Measurements from ENCODE around the gene KARS1.

The KARS1 gene

DNA sequence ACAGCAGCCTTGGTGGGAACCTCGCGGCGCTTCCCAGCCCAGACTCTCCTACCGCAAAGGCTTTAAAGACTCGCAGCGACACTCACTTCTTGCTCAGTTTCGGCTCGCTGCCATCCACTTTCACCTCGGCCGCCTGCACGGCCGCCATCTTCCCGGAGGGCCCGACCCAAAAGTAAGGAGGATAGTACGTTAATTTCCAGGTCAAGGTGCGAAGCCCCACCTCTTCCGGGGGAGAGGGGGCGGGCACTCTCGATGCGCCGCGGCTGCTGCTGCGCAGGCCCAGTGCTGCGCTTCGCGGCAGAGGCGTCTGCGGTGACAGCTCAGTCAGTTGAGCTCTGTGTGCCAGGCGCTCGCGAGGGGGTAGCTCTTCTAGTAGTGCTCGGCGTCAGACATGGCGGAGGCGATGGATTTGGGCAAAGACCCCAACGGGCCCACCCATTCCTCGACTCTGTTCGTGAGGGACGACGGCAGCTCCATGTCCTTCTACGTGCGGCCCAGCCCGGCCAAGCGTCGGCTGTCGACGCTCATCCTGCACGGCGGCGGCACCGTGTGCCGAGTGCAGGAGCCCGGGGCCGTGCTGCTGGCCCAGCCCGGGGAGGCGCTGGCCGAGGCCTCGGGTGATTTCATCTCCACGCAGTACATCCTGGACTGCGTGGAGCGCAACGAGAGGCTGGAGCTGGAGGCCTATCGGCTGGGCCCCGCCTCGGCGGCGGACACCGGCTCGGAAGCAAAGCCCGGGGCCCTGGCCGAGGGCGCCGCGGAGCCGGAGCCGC is at the start of gene KARS1, which contains the start of gene TERF2IP:
TSS of gene KARS1 (minus strand) at position 174 of the 773 bp plus-strand sequence. CDS start at position 148, 26 bp downstream.
TSS of gene TERF2IP (plus strand) at position 282 of the 773 bp plus-strand sequence. CDS start at position 392, 110 bp downstream.
- DNase-seq (ENCODE audit: extremely low spot score, insufficient read length, low read depth): peak; percentile 88
- peak; percentile 95 for FAIRE-seq

GRCh38 chr16:75695708-75696107 is 48.2 kb upstream of the KARS1 start:
- no peak for FAIRE-seq
- no peak for DNase-seq (ENCODE audit: extremely low spot score, insufficient read length, low read depth)

- FAIRE-seq (no peak), DNase-seq (ENCODE audit: extremely low spot score, insufficient read length, low read depth) (no peak)
Observed at GRCh38 chr16:75687361-75687760, 39.9 kb upstream of the KARS1 start.

- FAIRE-seq (no peak), DNase-seq (ENCODE audit: extremely low spot score, insufficient read length, low read depth) (no peak)
Observed at GRCh38 chr16:75682308-75682707, 34.8 kb upstream of the KARS1 start.

DNA sequence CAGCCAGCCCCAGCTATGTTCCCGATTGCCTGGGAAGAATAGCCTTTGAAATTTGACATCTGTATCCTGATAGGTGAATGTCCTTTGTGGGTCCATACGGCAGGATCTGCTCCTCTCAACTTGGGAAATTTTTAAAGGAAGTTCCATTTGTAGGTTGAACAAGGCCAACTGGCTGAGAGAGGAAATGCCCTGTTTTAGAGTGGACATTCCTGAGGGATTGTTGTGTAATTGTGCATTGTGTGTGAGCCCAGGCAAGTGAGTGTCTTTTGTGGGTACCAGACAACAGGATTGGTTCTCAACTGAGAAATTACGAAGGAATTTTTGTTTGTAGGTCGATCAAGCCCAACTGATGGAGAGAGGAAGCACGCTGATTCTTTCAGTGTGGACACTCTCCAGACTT is 31.9 kb upstream of the KARS1 start:
- FAIRE-seq (no peak), DNase-seq (ENCODE audit: extremely low spot score, insufficient read length, low read depth) (no peak)

DNA sequence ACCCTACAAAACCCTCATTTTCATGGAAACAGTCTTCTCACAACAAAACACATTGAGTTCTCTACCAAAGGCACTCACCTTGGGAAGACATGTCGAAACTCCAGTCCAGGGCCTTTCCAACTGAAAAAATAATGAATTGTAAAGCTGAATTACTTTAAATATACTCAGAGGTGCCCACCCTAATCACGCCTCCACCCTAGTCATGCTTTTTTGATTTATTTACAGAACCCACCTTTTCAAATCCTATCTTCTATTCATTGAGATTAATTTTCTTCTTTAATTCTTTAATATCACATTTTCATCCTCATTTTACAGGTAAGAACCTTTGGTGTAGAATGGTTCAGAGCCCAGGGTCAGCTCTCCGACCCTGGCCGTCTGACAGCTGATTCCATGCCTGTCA is 29.4 kb upstream of the KARS1 start, which contains the start of gene CPHXL2:
TSS of gene CPHXL2 (minus strand) at position 101 of the 400 bp plus-strand sequence. CDS start at position 91, 10 bp downstream.
- FAIRE-seq (no peak), DNase-seq (ENCODE audit: extremely low spot score, insufficient read length, low read depth) (no peak)

- FAIRE-seq: no peak
- DNase-seq (ENCODE audit: extremely low spot score, insufficient read length, low read depth): no peak
Observed at GRCh38 chr16:75667503-75667902, 20.0 kb upstream of the KARS1 start.

DNA sequence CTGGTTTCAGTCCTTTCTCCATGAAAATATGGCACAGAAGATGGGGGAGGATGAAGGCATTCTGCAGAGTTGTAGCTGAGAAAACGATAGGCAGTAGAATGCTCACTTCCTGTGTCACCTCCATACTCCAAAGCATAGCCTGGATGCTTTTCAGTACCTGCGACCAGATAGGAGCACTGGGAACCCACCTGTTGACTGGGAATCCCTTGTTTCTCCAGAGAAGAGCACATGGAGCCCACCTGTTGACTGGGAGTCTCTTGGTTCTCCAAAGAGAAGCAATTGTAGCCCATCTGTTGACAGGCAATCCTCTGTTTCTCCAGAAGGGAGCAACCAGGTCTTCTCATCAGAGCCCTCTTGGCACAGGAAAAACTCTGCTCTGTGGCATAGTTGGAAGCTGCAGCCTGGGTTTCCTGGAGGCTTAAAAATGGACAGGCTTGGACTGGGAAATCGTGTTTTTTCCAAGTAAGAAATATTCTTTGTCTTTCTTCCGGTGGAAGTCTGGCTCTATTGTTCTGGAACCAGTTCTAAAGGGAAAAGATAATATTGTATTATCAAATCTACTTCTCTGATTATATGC is 13.3 kb upstream of the KARS1 start:
- no peak for FAIRE-seq
- no peak for DNase-seq (ENCODE audit: extremely low spot score, insufficient read length, low read depth)

GRCh38 chr16:75660321-75660720 is 12.9 kb upstream of the KARS1 start:
- DNase-seq (ENCODE audit: extremely low spot score, insufficient read length, low read depth) (no peak), FAIRE-seq (no peak)

DNA sequence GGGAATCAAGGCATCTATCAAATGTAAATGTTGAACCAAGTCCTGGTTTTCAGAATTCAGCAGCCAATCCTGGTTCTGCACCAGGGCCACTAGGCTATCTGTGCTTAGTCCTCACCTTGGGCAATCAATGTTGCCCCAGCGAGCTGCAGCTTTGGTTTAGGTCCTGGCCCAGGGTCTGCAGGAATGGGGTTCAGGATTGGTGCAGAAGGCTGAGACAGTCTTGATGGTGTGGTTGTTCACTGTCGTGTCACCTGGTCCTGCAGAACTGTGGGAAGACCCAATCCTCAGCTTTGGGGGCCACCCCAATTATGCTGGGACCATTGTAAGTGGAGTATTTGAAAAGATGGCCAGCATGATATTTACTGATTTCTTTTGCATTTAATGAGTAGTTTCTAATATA is 10.7 kb upstream of the KARS1 start:
- DNase-seq (ENCODE audit: extremely low spot score, insufficient read length, low read depth): no peak
- FAIRE-seq: no peak

GRCh38 chr16:75653922-75654321 is 6.5 kb upstream of the KARS1 start:
- FAIRE-seq (no peak), DNase-seq (ENCODE audit: extremely low spot score, insufficient read length, low read depth) (no peak)

- FAIRE-seq (peak; percentile 79), DNase-seq (ENCODE audit: extremely low spot score, insufficient read length, low read depth) (no peak)
Observed at GRCh38 chr16:75648265-75649076, 1.0 kb upstream of the KARS1 start.

GRCh38 chr16:75647112-75647491 is 363 bp downstream of the KARS1 start:
- FAIRE-seq: peak; percentile 52
- no peak for DNase-seq (ENCODE audit: extremely low spot score, insufficient read length, low read depth)

- DNase-seq (ENCODE audit: extremely low spot score, insufficient read length, low read depth) (no peak), FAIRE-seq (no peak)
Observed at GRCh38 chr16:75644240-75645012, 3.0 kb downstream of the KARS1 start.

DNA sequence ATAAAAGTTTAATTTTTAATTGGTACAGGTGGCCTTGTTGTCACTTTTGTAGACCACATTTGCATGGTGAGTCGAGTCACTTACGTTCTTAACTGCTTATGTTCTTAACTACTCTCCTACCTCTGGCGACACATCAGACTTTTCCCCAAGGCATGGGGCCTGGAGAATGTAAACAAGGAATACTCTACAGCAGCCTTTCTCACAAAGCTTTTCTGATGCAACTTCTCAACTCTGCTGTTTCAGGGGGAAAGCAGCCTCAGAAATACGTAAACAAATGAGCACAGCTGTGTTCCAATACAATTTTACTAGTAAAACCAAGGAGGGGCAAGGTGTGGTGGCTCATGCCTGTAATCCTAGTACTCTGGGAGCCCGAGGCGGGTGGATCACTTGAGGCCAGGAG is 6.9 kb downstream of the KARS1 start:
- no peak for DNase-seq (ENCODE audit: extremely low spot score, insufficient read length, low read depth)
- no peak for FAIRE-seq

DNA sequence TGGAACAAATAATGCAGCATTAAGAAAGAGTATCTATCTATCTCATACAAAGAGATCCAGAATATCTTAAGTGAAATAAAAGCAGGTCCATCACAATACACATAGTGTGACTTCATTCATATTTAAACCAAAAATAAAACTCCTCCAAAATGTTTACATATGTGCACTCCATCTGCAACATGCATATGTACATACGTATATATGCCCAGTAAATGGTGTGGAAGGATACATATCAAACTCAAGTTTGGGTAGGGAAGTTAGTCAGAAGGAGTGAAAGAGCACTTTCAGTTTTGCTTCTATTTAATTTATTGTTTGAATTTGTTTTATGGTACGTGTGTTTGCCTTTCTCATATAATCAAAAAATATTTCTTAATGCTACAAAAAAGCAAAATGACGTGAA is 12.4 kb downstream of the KARS1 start:
- DNase-seq (ENCODE audit: extremely low spot score, insufficient read length, low read depth) (no peak), FAIRE-seq (no peak)

DNA sequence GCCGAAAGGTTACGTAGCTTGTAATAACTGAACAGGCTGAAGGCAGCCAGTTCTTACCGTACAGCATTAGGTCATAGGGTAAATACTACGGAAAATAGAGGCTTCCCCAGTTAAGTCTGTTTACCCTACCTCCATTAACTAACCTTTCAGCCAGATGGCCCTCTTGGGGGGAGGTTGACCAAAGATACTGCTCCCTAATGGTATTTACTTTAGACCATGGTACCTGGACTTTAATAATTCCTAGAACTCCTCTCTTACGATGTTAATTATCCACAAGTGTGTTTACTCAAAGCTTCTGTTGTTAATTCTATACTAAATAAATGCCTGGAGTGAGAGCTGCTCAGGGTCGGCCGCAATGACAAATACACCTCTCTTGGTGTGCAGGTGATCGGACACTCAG is 14.6 kb downstream of the KARS1 start:
- DNase-seq (ENCODE audit: extremely low spot score, insufficient read length, low read depth): no peak
- FAIRE-seq: no peak

- FAIRE-seq: no peak
- no peak for DNase-seq (ENCODE audit: extremely low spot score, insufficient read length, low read depth)
Observed at GRCh38 chr16:75630052-75630451, 17.4 kb downstream of the KARS1 start.

DNA sequence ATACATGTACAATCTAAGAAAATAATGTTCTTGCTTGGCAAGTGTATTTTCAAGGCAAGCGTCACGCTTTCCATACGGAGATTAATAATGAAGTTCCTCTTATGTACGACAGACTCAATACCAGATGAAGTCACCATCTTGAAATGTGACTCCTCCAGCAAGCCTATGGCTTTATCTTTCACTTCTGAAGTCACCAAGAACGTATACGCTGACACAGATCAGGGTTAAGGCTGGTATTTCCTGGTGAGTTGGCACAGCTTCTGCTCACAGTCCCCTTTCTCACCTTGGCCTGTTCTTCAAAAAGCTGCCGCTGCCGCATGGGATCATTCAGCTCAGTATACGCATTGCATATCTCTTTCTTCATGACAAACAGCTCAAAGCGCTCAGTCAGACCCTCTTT is 18.3 kb downstream of the KARS1 start:
- FAIRE-seq: no peak
- no peak for DNase-seq (ENCODE audit: extremely low spot score, insufficient read length, low read depth)

DNA sequence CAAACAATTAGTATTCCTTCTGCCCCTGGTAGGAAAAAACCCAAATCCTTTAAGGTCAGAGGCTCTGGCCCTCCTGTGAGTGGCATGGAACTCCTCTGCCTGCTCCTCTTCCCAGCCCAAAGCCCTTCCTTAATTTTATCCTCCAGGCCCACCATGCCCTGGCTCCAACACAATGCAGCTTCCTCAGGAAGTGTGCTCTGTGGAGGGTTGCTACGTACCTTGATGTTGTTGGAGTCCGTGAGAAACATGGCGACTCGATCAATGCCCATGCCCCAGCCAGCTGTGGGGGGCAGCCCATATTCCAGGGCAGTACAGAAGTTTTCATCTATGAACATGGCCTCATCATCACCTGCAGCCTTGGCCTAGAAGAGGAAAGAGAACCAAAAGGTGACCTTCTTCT is 19.1 kb downstream of the KARS1 start:
- FAIRE-seq (no peak), DNase-seq (ENCODE audit: extremely low spot score, insufficient read length, low read depth) (no peak)
